ENCODE measurements around the gene B3GNT4. TPM values are rescaled to one million over a fixed set of nuclear protein-coding genes. Genes with fewer than 3 reads are reported as not detected.
"Not testable (repeated sequence)": the region's sequence is repeated elsewhere in the genome, so short reads cannot be mapped to it uniquely, and the experiment has no call there.

B3GNT4 gene
- total RNA-seq, 1 donor from 2014 or later = 0.46 TPM

DNA sequence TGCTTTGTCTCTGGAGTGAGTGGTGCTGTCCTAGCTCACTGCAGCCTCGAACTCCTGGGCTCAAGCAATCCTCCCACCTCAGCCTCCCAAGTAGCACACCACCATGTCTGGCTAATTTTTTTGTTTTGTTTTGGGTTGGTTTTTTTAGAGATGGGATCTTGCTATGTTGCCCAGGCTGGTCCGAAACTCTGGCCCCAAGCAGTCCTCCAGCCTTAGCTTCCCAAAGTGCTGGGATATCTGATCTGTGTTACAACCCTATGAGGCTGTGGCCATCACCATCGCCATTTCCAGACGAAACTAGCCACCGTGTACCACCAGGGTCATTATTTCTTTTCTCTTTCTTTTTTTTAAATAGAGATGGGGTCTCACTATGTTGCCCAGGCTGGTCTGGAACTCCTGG is 32.1 kb upstream of the B3GNT4 start:
- Histone ChIP-seq H3K27me3 (no peaks in the 10 kb centered on the region), H3K36me3 (no peaks in the 10 kb centered on the region), H3K4me3 (no peak overlapping the region), H3K9me3 (no peaks in the 10 kb centered on the region), H3K4me1 (no peaks in the 10 kb centered on the region), H3K27ac (no peak overlapping the region)
- intact Hi-C loops (cut with DNase I) = no loop called here
- ATAC-seq = no peak
- no peak for DNase-seq
- no peak for TF ChIP-seq CTCF (IDR thresholded peaks at IDR 0.05)

GRCh38 chr12:122172262-122172939 is 31.1 kb upstream of the B3GNT4 start:
- Histone ChIP-seq H3K27ac (no peak overlapping the region), H3K27me3 (no peaks in the 10 kb centered on the region), H3K4me1 (no peaks in the 10 kb centered on the region), H3K36me3 (no peaks in the 10 kb centered on the region), H3K9me3 (no peaks in the 10 kb centered on the region), H3K4me3 (no peak overlapping the region)
- no peak for DNase-seq
- TF ChIP-seq CTCF (IDR thresholded peaks at IDR 0.05) = no peak
- no peak for ATAC-seq
- intact Hi-C loops (cut with DNase I) = no loop called here

GRCh38 chr12:122174155-122174845 is 29.2 kb upstream of the B3GNT4 start, which contains the start of gene IL31:
Gene IL31 (minus strand): TSS chr12:122174221. CDS start chr12:122174172, 49 bp downstream.
- Histone ChIP-seq H3K4me1 (no peaks in the 10 kb centered on the region), H3K4me3 (no peak within 1 kb of the TSS), H3K27ac (no peak within 1 kb of the TSS), H3K36me3 (no peaks in the 10 kb centered on the region), H3K9me3 (no peaks in the 10 kb centered on the region), H3K27me3 (no peaks in the 10 kb centered on the region)
- intact Hi-C loops (cut with DNase I) = no loop called here
- no peak for DNase-seq
- no peak for TF ChIP-seq CTCF (IDR thresholded peaks at IDR 0.05)
- no peak for ATAC-seq

- H3K27ac ChIP-seq; DNase-seq; H3K27me3 ChIP-seq; H3K4me3 ChIP-seq; intact Hi-C loops (cut with DNase I); ATAC-seq; H3K9me3 ChIP-seq; H3K4me1 ChIP-seq; H3K36me3 ChIP-seq: not testable (repeated sequence)
Observed at GRCh38 chr12:122176473-122176872, 27.0 kb upstream of the B3GNT4 start.

DNA sequence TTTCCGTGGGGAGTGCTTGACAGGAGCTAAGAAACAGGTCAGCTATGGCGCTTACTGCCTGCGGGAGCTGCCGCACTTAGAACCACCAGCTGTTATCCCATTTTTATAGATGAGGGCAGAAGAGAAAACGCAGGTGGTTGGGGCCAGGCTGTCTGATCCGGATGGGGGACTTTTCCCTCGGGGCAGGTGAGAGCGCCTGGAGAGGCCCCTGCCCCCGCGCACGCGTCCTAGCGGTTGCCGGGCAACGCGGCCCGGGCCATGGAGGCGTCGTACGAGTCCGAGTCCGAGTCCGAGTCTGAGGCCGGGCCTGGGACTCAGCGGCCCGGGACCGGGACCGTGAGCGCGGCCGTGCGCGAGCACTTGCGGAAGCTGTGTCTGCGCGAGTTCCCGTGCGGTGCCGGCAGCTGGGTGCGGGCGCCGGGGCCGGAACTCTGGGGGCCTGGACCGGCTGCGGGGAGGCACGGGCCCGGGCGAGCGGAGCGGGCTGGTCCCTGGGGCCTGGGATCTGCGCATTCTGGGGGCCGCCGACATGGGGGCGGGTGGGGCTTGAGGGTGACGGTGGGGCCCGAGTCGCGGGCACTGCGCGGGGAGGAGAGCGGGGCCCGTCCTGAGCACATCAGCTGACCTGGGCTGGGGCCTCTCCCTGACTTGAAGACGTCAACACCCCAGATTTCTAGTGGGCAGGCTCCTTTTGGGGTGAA is 20.5 kb upstream of the B3GNT4 start, which contains the start of gene LRRC43:
TSS of gene LRRC43 (plus strand) at position 237 of the 701 bp plus-strand sequence. CDS start at position 259, 22 bp downstream.
- Histone ChIP-seq H3K9me3 (no peaks in the 10 kb centered on the region), H3K4me1 (peaks cover 5% of the 10 kb centered on the region), H3K27me3 (no peaks in the 10 kb centered on the region), H3K4me3 (peak within 1 kb of the TSS; percentile 58), H3K27ac (no peak within 1 kb of the TSS), H3K36me3 (no peaks in the 10 kb centered on the region)
- TF ChIP-seq CTCF (IDR thresholded peaks at IDR 0.05) = no peak
- intact Hi-C loops (cut with DNase I) = no loop called here
- ATAC-seq (peak; percentile 87), DNase-seq (peak; percentile 82)

GRCh38 chr12:122183588-122183940 is 19.9 kb upstream of the B3GNT4 start:
- ATAC-seq (peak; percentile 4), DNase-seq (no peak)
- Histone ChIP-seq H3K36me3 (no peaks in the 10 kb centered on the region), H3K27ac (no peak overlapping the region), H3K4me3 (peak overlapping the region; percentile 58), H3K9me3 (no peaks in the 10 kb centered on the region), H3K27me3 (no peaks in the 10 kb centered on the region), H3K4me1 (peaks cover 5% of the 10 kb centered on the region)
- intact Hi-C loops (cut with DNase I) = no loop called here
- TF ChIP-seq CTCF (IDR thresholded peaks at IDR 0.05) = no peak
